HepG2 (cell line): ENCODE results near the gene SNAPIN. TPM values are rescaled to one million over a fixed set of nuclear protein-coding genes. Genes with fewer than 3 reads are reported as not detected.

ENCODE experiments used
- ATAC-seq: fragments of 200-7000 bp; cut with Tn5 transposase; 3 replicates; pipeline ENCODE4 v1.9.1; 2020; ENCODE audit warnings: mild to moderate bottlenecking, moderate library complexity
- BruUV-seq: library from RNA; stranded (reverse); fragments of 400-500 nt; replicated peaks from 2 replicates; lab custom pipeline; 2021; lab: Mats Ljungman, UMichigan
- CTCF ChIA-PET: fragments of 300-600 bp; formaldehyde crosslinking; extraction: SDS; loops from one replicate; lab custom pipeline; 2021; ENCODE audit warnings: low total read pairs, inconsistent platforms, low intra/inter-chr PET ratio; lab: Yijun Ruan, JAX
- POLR2A ChIA-PET: fragments of 350-600 bp; sonication (Branson Sonifier 250); formaldehyde crosslinking; loops from one replicate; lab custom pipeline; 2020; ENCODE audit warnings: antibody characterized with exemption, inconsistent platforms; lab: Yijun Ruan, JAX
- DNase-seq: peaks from one replicate; pipeline ENCODE4 v3.0.0-alpha.2; 2015; ENCODE audit warnings: low spot score
- FAIRE-seq: peaks from 3 replicates; lab custom pipeline; 2011; peaks lifted over from hg19 to GRCh38; lab: Jason Lieb, UNC
- H2AFZ ChIP-seq: one replicate; pipeline ENCODE4 v1.6.1; 2011; ENCODE audit warnings: low read length, inconsistent platforms
- H3K27ac ChIP-seq: fragments of 300-600 bp; 3 replicates; pipeline ENCODE4 v1.8.0; 2011; ENCODE audit warnings: mixed run types, mild to moderate bottlenecking, mixed read lengths, low read length, inconsistent platforms; ENCODE audit not compliant: insufficient read depth; ENCODE audit errors: extremely low read length
- H3K27me3 ChIP-seq, 2 experiments: fragments of 200-600 bp in 1 of 2; 2 replicates in 1 of 2; 3 replicates in 1 of 2; pipeline versions ENCODE4 v1.6.0 to v1.8.0; 2011; ENCODE audit warnings: low read length in 2 of 2, mild to moderate bottlenecking in 2 of 2, moderate library complexity in 2 of 2, inconsistent platforms in 1 of 2; ENCODE audit not compliant: insufficient read depth in 2 of 2, control insufficient read depth in 1 of 2
- H3K36me3 ChIP-seq, 2 experiments: fragments of 200-600 bp in 1 of 2; replicated peaks in 1 of 2; 2 replicates in 1 of 2; 3 replicates in 1 of 2; pipeline versions ENCODE4 v1.5.1 to v1.8.0; 2011; ENCODE audit warnings: low read length in 2 of 2, inconsistent platforms in 1 of 2; ENCODE audit not compliant: insufficient read depth in 2 of 2, control insufficient read depth in 1 of 2
- H3K4me1 ChIP-seq: 2 replicates; pipeline ENCODE4 v1.5.1; 2012; ENCODE audit warnings: low read length, inconsistent platforms; ENCODE audit not compliant: insufficient read depth
- H3K4me2 ChIP-seq: 2 replicates; pipeline ENCODE4 v1.6.0; 2011; ENCODE audit warnings: low read depth, low read length, inconsistent platforms
- H3K4me3 ChIP-seq, 3 experiments: fragments of 200-600 bp in 1 of 3; sonication (generic), shearing (Covaris generic) in 1 of 3; replicated peaks in 1 of 3; 2 replicates each; pipeline ENCODE4 v1.5.1; 2011 to 2016; ENCODE audit warnings: low read length in 3 of 3, inconsistent platforms in 2 of 3, low read depth in 2 of 3, mild to moderate bottlenecking in 2 of 3, control low read depth in 1 of 3, mixed read lengths in 1 of 3; ENCODE audit not compliant: insufficient read depth in 1 of 3
- H3K79me2 ChIP-seq: one replicate; pipeline ENCODE4 v1.6.1; 2011; ENCODE audit warnings: low read length, inconsistent platforms; ENCODE audit not compliant: insufficient read depth
- H3K9ac ChIP-seq: 2 replicates; pipeline ENCODE4 v1.6.0; 2011; ENCODE audit warnings: mild to moderate bottlenecking, low read depth, low read length, inconsistent platforms; ENCODE audit not compliant: insufficient read depth
- H3K9me3 ChIP-seq: 2 replicates; pipeline ENCODE4 v1.5.1; 2012; ENCODE audit warnings: mild to moderate bottlenecking, low read length
- H4K20me1 ChIP-seq: 2 replicates; pipeline ENCODE4 v1.6.0; 2011; ENCODE audit warnings: inconsistent platforms, mild to moderate bottlenecking, low read length, moderate library complexity; ENCODE audit not compliant: insufficient read depth
- ATF1 ChIP-seq: IDR thresholded peaks from 2 replicates; pipeline ENCODE4 v1.6.1; 2016; ENCODE audit warnings: mild to moderate bottlenecking, control low read depth
- ATF2 ChIP-seq: sonication (generic); formaldehyde crosslinking; IDR thresholded peaks from 2 replicates; pipeline ENCODE4 v1.4.0; 2020; ENCODE audit warnings: missing genetic modification reagents
- CCAR2 ChIP-seq: fragments of 200-400 bp; formaldehyde crosslinking; optimal IDR thresholded peaks from 2 replicates; pipeline ENCODE3; 2018; ENCODE audit warnings: low read depth, mild to moderate bottlenecking, low read length, moderate library complexity
- FIP1L1 ChIP-seq: fragments of 200-400 bp; formaldehyde crosslinking; IDR thresholded peaks from 2 replicates; pipeline ENCODE4 v1.6.1; 2018; ENCODE audit warnings: low read depth, mild to moderate bottlenecking, low read length, moderate library complexity, borderline replicate concordance; ENCODE audit not compliant: insufficient read depth
- HNF4A ChIP-seq: sonication (generic); formaldehyde crosslinking; IDR thresholded peaks from 2 replicates; pipeline ENCODE4 v1.4.0; 2020; ENCODE audit warnings: missing genetic modification reagents
- SIN3A ChIP-seq: IDR thresholded peaks from 2 replicates; pipeline ENCODE4 v1.6.1; 2011; ENCODE audit warnings: low read depth, mild to moderate bottlenecking, control low read depth, low read length, borderline replicate concordance
- SRSF9 ChIP-seq: fragments of 200-400 bp; formaldehyde crosslinking; IDR thresholded peaks from 2 replicates; pipeline ENCODE4 v1.6.1; 2018; ENCODE audit warnings: borderline replicate concordance, mild to moderate bottlenecking, low read depth, low read length; ENCODE audit not compliant: insufficient read depth, poor library complexity, severe bottlenecking
- ZBTB39 ChIP-seq: sonication (generic); formaldehyde crosslinking; IDR thresholded peaks from 2 replicates; pipeline ENCODE4 v1.5.0; 2020; ENCODE audit warnings: missing genetic modification reagents
- ZNF431 ChIP-seq: sonication (generic); formaldehyde crosslinking; IDR thresholded peaks from 2 replicates; pipeline ENCODE4 v1.9.0; 2022; ENCODE audit warnings: missing genetic modification reagents, low read depth, mild to moderate bottlenecking, borderline replicate concordance
- ZNF432 ChIP-seq: sonication (generic); formaldehyde crosslinking; IDR thresholded peaks from 2 replicates; pipeline ENCODE4 v1.5.0; 2020; ENCODE audit warnings: missing genetic modification reagents, mild to moderate bottlenecking, borderline replicate concordance
- ZNF563 ChIP-seq: sonication (generic); formaldehyde crosslinking; IDR thresholded peaks from 2 replicates; pipeline ENCODE4 v1.8.0; 2022; ENCODE audit warnings: mild to moderate bottlenecking, moderate library complexity, missing genetic modification reagents
- ZNF703 ChIP-seq: sonication (generic); formaldehyde crosslinking; IDR thresholded peaks from 2 replicates; pipeline ENCODE4 v1.5.1; 2020; ENCODE audit warnings: missing genetic modification reagents, mild to moderate bottlenecking, moderate library complexity, borderline replicate concordance
- ZNF790 ChIP-seq: sonication (generic); formaldehyde crosslinking; IDR thresholded peaks from 2 replicates; pipeline ENCODE4 v1.8.0; 2022; ENCODE audit warnings: missing genetic modification reagents, mild to moderate bottlenecking, borderline replicate concordance
- WGBS: methylation state at CpG from one replicate; pipeline ENCODE4 v1.1.6; 2017; ENCODE audit warnings: low lambda C conversion rate; 5-methylcytosine and 5-hydroxymethylcytosine counted together
- in situ Hi-C: cut with HindIII; loops from 2 replicates; pipeline ENCODE4 v1.10.0; 2017; ENCODE audit warnings: low pct_unique_long_range_greater_than_20kb; ENCODE audit not compliant: extremely low pct_ligation_motif_present
- intact Hi-C: fragments of 100-400 bp; cut with micrococcal nuclease; formaldehyde crosslinking; loops from one replicate; pipeline ENCODE4 v1.10.0; 2022; ENCODE audit not compliant: unreplicated experiment
- polyA plus RNA-seq, 8 experiments: library from polyadenylated mRNA; depleted of rRNA in 3 of 8; stranded (reverse) in 7 of 8; unstranded in 1 of 8; fragments of >200 nt; fragmentation: Illumina TruSeq in 4 of 8; extraction: Trizol in 4 of 8; gene quantifications; 2 replicates each; pipeline versions ENCODE4 v1.2.1 to v1.2.3, GENCODE V29; 2011 to 2016; ENCODE audit warnings: low read depth in 4 of 8, missing spikeins in 1 of 8, mixed read lengths in 1 of 8; ENCODE audit not compliant: insufficient read depth in 1 of 8
- total RNA-seq, 5 experiments: library from RNA; depleted of rRNA; stranded (reverse); fragments of >200 nt; fragmentation: Illumina TruSeq; extraction: Trizol; gene quantifications; 2 replicates each; pipeline ENCODE4 v1.2.3, GENCODE V29; 2016; ENCODE audit warnings: low read depth in 1 of 5

Gene SNAPIN
- total and polyA plus RNA-seq, 2 of the 13 experiments (the other 11 are each of a cell fraction or from before 2014, with no cell fraction given) = 23.9 to 25.7 TPM

GRCh38 chr1:153687346-153688125 is 29.0 kb downstream of the SNAPIN start:
- Histone ChIP-seq H3K9me3 (no peaks in the 10 kb centered on the region), H3K27ac (no peak overlapping the region), H3K4me2 (no peak overlapping the region), H3K4me1 (peaks cover 16% of the 10 kb centered on the region; the same call in 1 of the 2 replicates), H3K4me3 (no peak overlapping the region), H3K79me2 (no peaks in the 10 kb centered on the region), H3K27me3 (peaks cover 10 to 65% of the 10 kb centered on the region in 2 experiments; a peak in 4 of 5 replicates), H4K20me1 (no peaks in the 10 kb centered on the region), H3K9ac (no peak overlapping the region), H2AFZ (no peak overlapping the region), H3K36me3 (no peaks in the 10 kb centered on the region)
- ChIA-PET POLR2A (no interaction called here), CTCF (no interaction called here)
- WGBS = 30% methylated on average over 15 of the region's 16 CpGs
- ATAC-seq = no peak
- TF ChIP-seq HNF4A (CRISPR knock-in tag) (peak; percentile 28; the same call in 1 of the 2 replicates), ATF1 (CRISPR knock-in tag) (no peak)
- intact Hi-C loops (no loop called here), in situ Hi-C loops (loop anchor here (10.0 kb wide), 1 partner anchor 297 kb away; the partner anchor contains the start of gene RAB13)
- no peak for FAIRE-seq
- no TSS peak for BruUV-seq
- no peak for DNase-seq

GRCh38 chr1:153688276-153688675 is 29.8 kb downstream of the SNAPIN start:
- no peak overlapping the region for H3K4me3 ChIP-seq
- FAIRE-seq (no peak), DNase-seq (no peak), ATAC-seq (no peak)
- 50% methylated on average over 7 of the region's 7 CpGs for WGBS
- CTCF ChIA-PET = no interaction called here
- in situ Hi-C loops = loop anchor here (10.0 kb wide), 1 partner anchor 297 kb away; the partner anchor contains the start of gene RAB13
- H3K79me2 ChIP-seq = no peaks in the 10 kb centered on the region
- H4K20me1 ChIP-seq = no peaks in the 10 kb centered on the region
- H3K27me3 ChIP-seq = peaks cover 8 to 58% of the 10 kb centered on the region in 2 experiments; a peak in 4 of 5 replicates
- intact Hi-C loops = no loop called here
- no TSS peak for BruUV-seq
- peaks cover 16% of the 10 kb centered on the region; the same call in 1 of the 2 replicates for H3K4me1 ChIP-seq
- H3K27ac ChIP-seq = no peak overlapping the region
- no peak overlapping the region for H3K4me2 ChIP-seq
- no peak overlapping the region for H2AFZ ChIP-seq
- POLR2A ChIA-PET = interaction anchor here (0.5 kb wide), 1 partner anchor 920 kb away, joined by 5 read pairs; no protein-coding TSS in a partner anchor
- no peak overlapping the region for H3K9ac ChIP-seq
- no peaks in the 10 kb centered on the region for H3K36me3 ChIP-seq
- no peaks in the 10 kb centered on the region for H3K9me3 ChIP-seq
- TF ChIP-seq ZNF432 (CRISPR knock-in tag) = no peak
- TF ChIP-seq ZNF790 (CRISPR knock-in tag) = no peak
- no peak for TF ChIP-seq ZNF431 (CRISPR knock-in tag)
- TF ChIP-seq ATF2 (CRISPR knock-in tag) = no peak
- TF ChIP-seq SIN3A = no peak
- TF ChIP-seq FIP1L1 = no peak
- no peak for TF ChIP-seq SRSF9
- TF ChIP-seq ZNF563 (CRISPR knock-in tag) = no peak
- TF ChIP-seq ZBTB39 = no peak
- no peak for TF ChIP-seq ZNF703 (CRISPR knock-in tag)
- TF ChIP-seq CCAR2 = no peak
